Measurements from ENCODE around the gene LCE2A. TPM values are rescaled to one million over a fixed set of nuclear protein-coding genes. Genes with fewer than 3 reads are reported as not detected.

The LCE2A gene
- total and polyA plus RNA-seq, 2 donors (not counting 1 experiment from before 2014, with no cell fraction given), result not detected

DNA sequence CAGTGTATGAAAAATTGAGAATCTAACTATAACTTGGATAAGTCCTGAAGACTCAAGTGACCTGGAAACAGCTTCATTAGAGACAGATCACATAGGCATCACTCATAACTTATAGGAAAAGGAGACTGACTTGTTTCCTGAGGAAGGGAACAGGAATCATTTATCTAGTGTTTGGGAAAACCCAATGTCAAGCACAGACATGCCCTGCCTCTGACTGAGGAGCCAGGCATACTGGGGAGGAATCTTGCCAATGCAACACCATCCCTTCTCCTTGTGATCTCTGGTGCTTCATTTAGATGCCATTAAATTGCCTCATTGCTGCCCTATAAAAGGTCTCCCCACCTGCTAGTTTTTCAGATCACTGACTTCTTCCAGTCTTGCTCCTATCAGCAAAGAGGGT lies 20.1 kb downstream of the LCE2A start:
- Histone ChIP-seq H3K79me2 (ENCODE audit: control insufficient read depth, insufficient read depth, low read length) (no peaks in the 10 kb centered on the region), H3K27ac (ENCODE audit: low read length in 2 of 2) (no peak overlapping the region), H3K4me3 (ENCODE audit: control extremely low read depth in 1 of 5, extremely low read depth in 1 of 5, insufficient read depth in 1 of 5, low read depth in 2 of 5, low read length in 4 of 5) (no peak overlapping the region), H3K27me3 (replicated peaks in 1 of 4; ENCODE audit: control extremely low read depth in 1 of 4, control insufficient read depth in 3 of 4, insufficient read depth in 4 of 4, low read length in 3 of 4) (no peaks in the 10 kb centered on the region), H3K9me3 (ENCODE audit: control extremely low read depth in 1 of 3, control insufficient read depth in 2 of 3, insufficient read depth in 1 of 3, low read length in 2 of 3) (peaks cover 0 to 4% (median 0%) of the 10 kb centered on the region in 3 donors), H3K4me1 (ENCODE audit: control insufficient read depth in 2 of 2, insufficient read depth in 2 of 2, low read length in 2 of 2) (no peaks in the 10 kb centered on the region), H3K4me2 (replicated peaks; ENCODE audit: low read depth, low read length, poor library complexity, severe bottlenecking) (no peak overlapping the region), H4K20me1 (ENCODE audit: control insufficient read depth, insufficient read depth, low read length, poor library complexity, severe bottlenecking) (no peaks in the 10 kb centered on the region), H3K9ac (ENCODE audit: low read length) (no peak overlapping the region), H3K36me3 (replicated peaks in 1 of 2; ENCODE audit: control extremely low read depth in 1 of 2, control insufficient read depth in 1 of 2, extremely low read depth in 1 of 2, insufficient read depth in 2 of 2, low read length in 1 of 2) (no peaks in the 10 kb centered on the region), H2AFZ (ENCODE audit: insufficient read depth, low read depth, low read length, poor library complexity, severe bottlenecking) (no peak overlapping the region)
- intact Hi-C loops (cut with micrococcal nuclease), result no loop called here
- no peak overlapping the region for H3K4me3 Mint-ChIP-seq
- ChIA-PET POLR2A (no interaction called here), CTCF (no interaction called here)
- H3K9me3 Mint-ChIP-seq (ENCODE audit: insufficient read depth), result no peaks in the 10 kb centered on the region
- ATAC-seq (ENCODE audit: low read depth), result no peak
- DNase-seq, result no peak
- H3K27me3 Mint-ChIP-seq, result peaks cover 18% of the 10 kb centered on the region
- no peaks in the 10 kb centered on the region for H3K4me1 Mint-ChIP-seq
- no peak overlapping the region for H3K27ac Mint-ChIP-seq
- no peak for TF ChIP-seq CTCF (IDR thresholded peaks at IDR 0.05)
- no peak for TF ChIP-seq EZH2 (IDR thresholded peaks at IDR 0.05; ENCODE audit: borderline replicate concordance, insufficient read depth, low read depth, low read length, poor library complexity, severe bottlenecking)

DNA sequence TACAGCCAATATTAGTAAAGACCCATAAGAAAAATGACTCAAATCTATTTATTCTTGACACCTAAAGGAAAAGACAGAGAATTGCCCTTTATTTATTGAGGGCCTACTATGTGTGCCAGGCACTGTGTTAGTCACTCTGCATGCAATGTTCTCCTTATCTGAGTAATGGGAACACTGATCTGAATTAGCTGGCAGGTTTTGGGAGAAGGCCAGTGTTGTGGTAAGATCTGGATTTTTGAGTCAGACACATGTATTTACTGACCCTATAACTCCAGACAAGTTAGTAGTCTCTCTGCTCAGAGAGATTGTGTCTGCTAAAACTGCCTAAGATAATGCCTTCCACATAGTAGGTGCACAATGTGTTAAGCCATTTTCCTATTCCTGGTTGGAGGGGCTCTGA lies 27.1 kb downstream of the LCE2A start:
- Mint-ChIP-seq H3K9me3 (ENCODE audit: insufficient read depth) (no peaks in the 10 kb centered on the region), H3K4me1 (no peaks in the 10 kb centered on the region), H3K27me3 (peaks cover 25% of the 10 kb centered on the region), H3K27ac (no peak overlapping the region), H3K4me3 (no peak overlapping the region)
- Histone ChIP-seq H3K9ac (ENCODE audit: low read length) (no peak overlapping the region), H3K4me1 (ENCODE audit: control insufficient read depth in 2 of 2, insufficient read depth in 2 of 2, low read length in 2 of 2) (no peaks in the 10 kb centered on the region), H3K4me3 (ENCODE audit: control extremely low read depth in 1 of 5, extremely low read depth in 1 of 5, insufficient read depth in 1 of 5, low read depth in 2 of 5, low read length in 4 of 5) (no peak overlapping the region), H3K27ac (ENCODE audit: low read length in 2 of 2) (no peak overlapping the region), H2AFZ (ENCODE audit: insufficient read depth, low read depth, low read length, poor library complexity, severe bottlenecking) (no peak overlapping the region), H3K79me2 (ENCODE audit: control insufficient read depth, insufficient read depth, low read length) (no peaks in the 10 kb centered on the region), H3K36me3 (replicated peaks in 1 of 2; ENCODE audit: control extremely low read depth in 1 of 2, control insufficient read depth in 1 of 2, extremely low read depth in 1 of 2, insufficient read depth in 2 of 2, low read length in 1 of 2) (no peaks in the 10 kb centered on the region), H3K9me3 (ENCODE audit: control extremely low read depth in 1 of 3, control insufficient read depth in 2 of 3, insufficient read depth in 1 of 3, low read length in 2 of 3) (no peaks in the 10 kb centered on the region), H3K4me2 (replicated peaks; ENCODE audit: low read depth, low read length, poor library complexity, severe bottlenecking) (no peak overlapping the region), H4K20me1 (ENCODE audit: control insufficient read depth, insufficient read depth, low read length, poor library complexity, severe bottlenecking) (no peaks in the 10 kb centered on the region), H3K27me3 (replicated peaks in 1 of 4; ENCODE audit: control extremely low read depth in 1 of 4, control insufficient read depth in 3 of 4, insufficient read depth in 4 of 4, low read length in 3 of 4) (no peaks in the 10 kb centered on the region)
- no peak for TF ChIP-seq CTCF (IDR thresholded peaks at IDR 0.05)
- no peak for TF ChIP-seq EZH2 (IDR thresholded peaks at IDR 0.05; ENCODE audit: borderline replicate concordance, insufficient read depth, low read depth, low read length, poor library complexity, severe bottlenecking)
- no peak for DNase-seq
- ATAC-seq (ENCODE audit: low read depth), result no peak
- POLR2A ChIA-PET, result no interaction called here
- intact Hi-C loops (cut with micrococcal nuclease), result no loop called here
- CTCF ChIA-PET, result no interaction called here
